Skeletal muscle cell (primary cell): ENCODE results near the gene CMTM1.
"Not testable (repeated sequence)": the region's sequence is repeated elsewhere in the genome, so short reads cannot be mapped to it uniquely, and the experiment has no call there.

Experiments used
- DNase-seq: peaks from one replicate; pipeline ENCODE4 v3.0.0-alpha.2; 2010; ENCODE audit warnings: low read depth
- H3K4me3 ChIP-seq: 2 replicates; pipeline ENCODE4 v1.5.1; 2011; ENCODE audit warnings: low read depth, mild to moderate bottlenecking, control low read depth, low read length, moderate library complexity

The CMTM1 gene

GRCh38 chr16:66554495-66554894 is 11.7 kb upstream of the CMTM1 start:
- DNase-seq, result no peak
- H3K4me3 ChIP-seq, result no peak overlapping the region

GRCh38 chr16:66560107-66560506 is 6.1 kb upstream of the CMTM1 start:
- no peak for DNase-seq
- H3K4me3 ChIP-seq, result no peak overlapping the region

- no peak for DNase-seq
- H3K4me3 ChIP-seq, result no peak overlapping the region
Measured at GRCh38 chr16:66561381-66562080, 4.7 kb upstream of the CMTM1 start.

GRCh38 chr16:66562409-66562808 is 3.8 kb upstream of the CMTM1 start:
- no peak for DNase-seq
- H3K4me3 ChIP-seq, result no peak overlapping the region

- no peak overlapping the region for H3K4me3 ChIP-seq
- DNase-seq, result no peak
Measured at GRCh38 chr16:66562986-66563385, 3.3 kb upstream of the CMTM1 start.

GRCh38 chr16:66563574-66564334 is 2.5 kb upstream of the CMTM1 start:
- no peak overlapping the region for H3K4me3 ChIP-seq
- no peak for DNase-seq

GRCh38 chr16:66567270-66567669 is 1.0 kb downstream of the CMTM1 start:
- DNase-seq, H3K4me3 ChIP-seq: not testable (repeated sequence)

- no peak overlapping the region for H3K4me3 ChIP-seq
- DNase-seq, result no peak
Measured at GRCh38 chr16:66568355-66568754, 2.1 kb downstream of the CMTM1 start.

GRCh38 chr16:66569131-66569530 is 2.9 kb downstream of the CMTM1 start:
- H3K4me3 ChIP-seq, result no peak overlapping the region
- DNase-seq, result peak; percentile 33

- no peak overlapping the region for H3K4me3 ChIP-seq
- DNase-seq, result peak; percentile 60
Measured at GRCh38 chr16:66569827-66570405, 3.7 kb downstream of the CMTM1 start.

GRCh38 chr16:66572356-66572755 is 6.1 kb downstream of the CMTM1 start:
- H3K4me3 ChIP-seq, result no peak overlapping the region
- no peak for DNase-seq

- DNase-seq, result no peak
Measured at GRCh38 chr16:66574081-66574480, 7.8 kb downstream of the CMTM1 start.

GRCh38 chr16:66574531-66574930 is 8.3 kb downstream of the CMTM1 start:
- no peak for DNase-seq
- no peak overlapping the region for H3K4me3 ChIP-seq

More at GRCh38 chr16:66574081-66574480, 7.8 kb downstream of the CMTM1 start:
- H3K4me3 ChIP-seq, result no peak overlapping the region

- DNase-seq, result no peak
Measured at GRCh38 chr16:66575060-66575459, 8.8 kb downstream of the CMTM1 start.

GRCh38 chr16:66576296-66576695 is 10.1 kb downstream of the CMTM1 start:
- H3K4me3 ChIP-seq, result no peak overlapping the region
- no peak for DNase-seq

More at GRCh38 chr16:66575060-66575459, 8.8 kb downstream of the CMTM1 start:
- no peak overlapping the region for H3K4me3 ChIP-seq

- DNase-seq, result no peak
Measured at GRCh38 chr16:66578651-66579531, 12.7 kb downstream of the CMTM1 start, which contains the start of gene CMTM2. Gene CMTM2, plus strand, starts transcription at chr16:66579463. Its CDS starts 145 bp downstream, at chr16:66579608.

GRCh38 chr16:66580605-66581209 is 14.5 kb downstream of the CMTM1 start:
- peak; percentile 72 for DNase-seq
- H3K4me3 ChIP-seq, result no peak overlapping the region

More at GRCh38 chr16:66578651-66579531, 12.7 kb downstream of the CMTM1 start, which contains the start of gene CMTM2:
- H3K4me3 ChIP-seq, result no peak within 1 kb of the TSS

GRCh38 chr16:66581246-66581952 is 15.2 kb downstream of the CMTM1 start:
- H3K4me3 ChIP-seq, result no peak overlapping the region
- DNase-seq, result no peak
